ENCODE data around the gene CAMK1D. TPM values are rescaled to one million over a fixed set of nuclear protein-coding genes. Genes with fewer than 3 reads are reported as not detected.
"Not testable (repeated sequence)": the region's sequence is repeated elsewhere in the genome, so short reads cannot be mapped to it uniquely, and the experiment has no call there.

CAMK1D gene
- total and polyA plus RNA-seq, 2 of the 4 experiments (the other 2 are of a cell fraction), result 5.0 to 5.3 TPM

- H2BK5ac ChIP-seq (ENCODE audit: low read depth, low read length, poor library complexity, severe bottlenecking); H2AK9ac ChIP-seq (replicated peaks; ENCODE audit: low read depth, low read length, poor library complexity); BruUV-seq (replicated peaks); H3K23ac ChIP-seq (ENCODE audit: low read depth, low read length); H3K9me3 ChIP-seq (ENCODE audit: control insufficient read depth, insufficient read depth, low read length); intact Hi-C loops (cut with micrococcal nuclease); POLR2A ChIA-PET (ENCODE audit: unreplicated experiment); dilution Hi-C loops (cut with HindIII; ENCODE audit: low sequenced_read_pairs, unreplicated experiment); H3K4me2 ChIP-seq (ENCODE audit: low read depth, low read length); H3K9ac ChIP-seq (ENCODE audit: low read depth, low read length); H2AK5ac ChIP-seq (ENCODE audit: low read depth, low read length); H3K4me1 ChIP-seq (ENCODE audit: control insufficient read depth, insufficient read depth, low read length); H3K18ac ChIP-seq (ENCODE audit: low read depth, low read length); H4K8ac ChIP-seq (ENCODE audit: low read depth in 2 of 2, low read length in 2 of 2); H2BK20ac ChIP-seq (ENCODE audit: low read depth, low read length); DNase-seq; H4K20me1 ChIP-seq (ENCODE audit: insufficient read depth, low read length); H4K5ac ChIP-seq (ENCODE audit: low read depth, low read length); H3K4ac ChIP-seq (ENCODE audit: low read depth, low read length); CTCF ChIA-PET; H2BK120ac ChIP-seq (ENCODE audit: low read depth, low read length); H3K9me1 ChIP-seq (ENCODE audit: insufficient read depth, low read length); H3K4me3 ChIP-seq (ENCODE audit: insufficient read depth, low read depth, low read length); in situ Hi-C loops (cut with MboI; ENCODE audit: low sequenced_read_pairs); H2BK15ac ChIP-seq (ENCODE audit: low read depth, low read length); H3K79me1 ChIP-seq (ENCODE audit: low read depth in 1 of 2, low read length in 2 of 2); H3K27me3 ChIP-seq (ENCODE audit: control insufficient read depth, insufficient read depth, low read length); H4K91ac ChIP-seq (ENCODE audit: insufficient read depth, low read depth, low read length); H3K36me3 ChIP-seq (ENCODE audit: control insufficient read depth, insufficient read depth, low read length); H2AFZ ChIP-seq (replicated peaks; ENCODE audit: low read length, poor library complexity); H3K27ac ChIP-seq (ENCODE audit: insufficient read depth, low read length); H3K14ac ChIP-seq (replicated peaks; ENCODE audit: low read depth, low read length); H3K56ac ChIP-seq (ENCODE audit: extremely low read depth, insufficient read depth, low read length); ATAC-seq (ENCODE audit: low read depth): not testable (repeated sequence)
- WGBS, 2 experiments (ENCODE audit: extremely low coverage in 2 of 2, insufficient read length in 1 of 2), result no CpG with 5 or more reads among the region's 4 CpGs
These were observed 14.2 kb upstream of the CAMK1D start for GRCh38 chr10:12335169-12335568.

Measured in IMR-90 (cell line).